GM12878 (cell line): ENCODE results near the gene ENTREP1. TPM values are rescaled to one million over a fixed set of nuclear protein-coding genes. Genes with fewer than 3 reads are reported as not detected.

Experiments
- ATAC-seq: fragments of 200-7000 bp; cut with Tn5 transposase; 3 replicates; pipeline ENCODE4 v1.9.1; 2020; ENCODE audit warnings: mild to moderate bottlenecking, moderate library complexity
- BruUV-seq: library from RNA; stranded (reverse); fragments of 400-500 nt; replicated peaks from 2 replicates; lab custom pipeline; 2021; lab: Mats Ljungman, UMichigan
- CTCF ChIA-PET: fragments of 300-600 bp; sonication (Branson Sonifier 250); formaldehyde crosslinking; extraction: SDS; loops from one replicate; lab custom pipeline; 2021; ENCODE audit warnings: inconsistent platforms; lab: Yijun Ruan, JAX
- POLR2A ChIA-PET: fragments of 350-600 bp; formaldehyde crosslinking; extraction: SDS; loops from one replicate; lab custom pipeline; 2021; ENCODE audit warnings: inconsistent platforms; lab: Charles Lee
- RAD21 ChIA-PET: fragments of 300-600 bp; sonication (Branson Sonifier 250); formaldehyde crosslinking; loops from one replicate; lab custom pipeline; 2023; ENCODE audit warnings: antibody characterized with exemption; ENCODE audit not compliant: unreplicated experiment; lab: Charles Lee
- SMC1A ChIA-PET: fragments of 300-600 bp; sonication (Branson Sonifier 250); formaldehyde crosslinking; loops from one replicate; lab custom pipeline; 2023; ENCODE audit not compliant: unreplicated experiment, uncharacterized antibody; lab: Charles Lee
- DNase-seq: peaks from one replicate; pipeline ENCODE4 v3.0.0-alpha.2; 2011; ENCODE audit warnings: low read depth, low spot score
- FAIRE-seq: peaks from 3 replicates; lab custom pipeline; 2011; peaks lifted over from hg19 to GRCh38; lab: Jason Lieb, UNC
- H2AFZ ChIP-seq: 2 replicates; pipeline ENCODE4 v1.6.0; 2011; ENCODE audit warnings: low read depth, low read length, control low read depth; ENCODE audit not compliant: control insufficient read depth
- H3K27ac ChIP-seq: 2 replicates; pipeline ENCODE4 v1.5.1; 2011; ENCODE audit warnings: control low read depth; ENCODE audit not compliant: control insufficient read depth, insufficient read depth
- H3K27me3 ChIP-seq, 2 experiments: replicated peaks in 1 of 2; 2 replicates each; pipeline versions ENCODE4 v1.6.0 to v1.6.1; 2011; ENCODE audit warnings: low read length in 1 of 2; ENCODE audit not compliant: control insufficient read depth in 2 of 2, insufficient read depth in 2 of 2
- H3K36me3 ChIP-seq, 2 experiments: 2 replicates each; pipeline ENCODE4 v1.5.1; 2011; ENCODE audit warnings: low read length in 1 of 2; ENCODE audit not compliant: control insufficient read depth in 2 of 2, insufficient read depth in 2 of 2
- H3K4me1 ChIP-seq: 2 replicates; pipeline ENCODE4 v1.6.1; 2011; ENCODE audit warnings: mild to moderate bottlenecking, low read length, moderate library complexity, mixed read lengths; ENCODE audit not compliant: control insufficient read depth, insufficient read depth
- H3K4me2 ChIP-seq: 2 replicates; pipeline ENCODE4 v1.6.0; 2011; ENCODE audit warnings: control low read depth; ENCODE audit not compliant: control insufficient read depth, insufficient read depth
- H3K4me3 ChIP-seq: fragments of 200-600 bp; sonication (generic); 2 replicates; pipeline ENCODE4 v1.5.1; 2016
- H3K79me2 ChIP-seq: 2 replicates; pipeline ENCODE4 v1.6.0; 2011; ENCODE audit warnings: low read length; ENCODE audit not compliant: control insufficient read depth, insufficient read depth
- H3K9ac ChIP-seq: 2 replicates; pipeline ENCODE4 v1.8.0; 2011; ENCODE audit warnings: low read length, control low read depth, mixed read lengths; ENCODE audit not compliant: control insufficient read depth, insufficient read depth
- H3K9me3 ChIP-seq: replicated peaks from 3 replicates; pipeline ENCODE4 v1.5.1; 2011; ENCODE audit warnings: mild to moderate bottlenecking, low read length; ENCODE audit not compliant: control insufficient read depth, insufficient read depth
- H4K20me1 ChIP-seq: 2 replicates; pipeline ENCODE4 v1.6.0; 2011; ENCODE audit not compliant: control insufficient read depth, insufficient read depth
- BACH1 ChIP-seq: fragments of 450-650 bp; IDR thresholded peaks from 2 replicates; pipeline ENCODE4 v1.6.1; 2017; ENCODE audit warnings: mild to moderate bottlenecking, borderline replicate concordance
- CBFB ChIP-seq: IDR thresholded peaks from 2 replicates; pipeline ENCODE4 v1.6.1; 2016; ENCODE audit warnings: antibody characterized with exemption, low read depth
- CHD4 ChIP-seq: fragments of 200-600 bp; sonication (generic); IDR thresholded peaks from 2 replicates; pipeline ENCODE4 v1.6.1; 2016; ENCODE audit warnings: mild to moderate bottlenecking
- CREB1 ChIP-seq: IDR thresholded peaks from 2 replicates; pipeline ENCODE4 v1.6.1; 2012; ENCODE audit warnings: low read depth, mild to moderate bottlenecking, inconsistent platforms
- MTA3 ChIP-seq: IDR thresholded peaks from 2 replicates; pipeline ENCODE4 v1.6.1; 2012; ENCODE audit warnings: low read length, inconsistent platforms, borderline replicate concordance
- NBN ChIP-seq: fragments of 450-650 bp; IDR thresholded peaks from 2 replicates; pipeline ENCODE4 v1.6.1; 2016
- SMARCA5 ChIP-seq: fragments of 450-650 bp; IDR thresholded peaks from 2 replicates; pipeline ENCODE4 v1.6.1; 2017; ENCODE audit warnings: mild to moderate bottlenecking
- SREBF2 ChIP-seq: IDR thresholded peaks from 2 replicates; pipeline ENCODE4 v1.6.1; 2012; ENCODE audit warnings: mild to moderate bottlenecking, low read length
- STAT3 ChIP-seq: IDR thresholded peaks from 2 replicates; pipeline ENCODE4 v1.6.1; 2011; ENCODE audit warnings: low read depth, low read length, improper control_type of control experiment
- TCF12 ChIP-seq: IDR thresholded peaks from 2 replicates; pipeline ENCODE4 v1.6.1; 2011; ENCODE audit warnings: low read depth, mild to moderate bottlenecking, low read length
- YBX1 ChIP-seq: fragments of 450-650 bp; IDR thresholded peaks from 2 replicates; pipeline ENCODE4 v1.6.1; 2016; ENCODE audit warnings: antibody characterized with exemption
- WGBS: methylation state at CpG from one replicate; pipeline ENCODE4 v1.1.6; 2016; ENCODE audit warnings: low lambda C conversion rate; ENCODE audit not compliant: insufficient replicate concordance, insufficient coverage; ENCODE audit errors: missing lambda C conversion rate; 5-methylcytosine and 5-hydroxymethylcytosine counted together
- in situ Hi-C: fragments of 300-500 bp; cut with MboI; formaldehyde crosslinking; loops from 9 replicates; pipeline ENCODE4 v1.14.3; 2018; ENCODE audit warnings: mixed read lengths
- intact Hi-C: fragments of 100-400 bp; cut with micrococcal nuclease; formaldehyde crosslinking; loops from one replicate; pipeline ENCODE4 v1.14.2; 2022; ENCODE audit not compliant: unreplicated experiment
- polyA plus RNA-seq, 11 experiments: library from polyadenylated mRNA; depleted of rRNA in 4 of 11; unstranded in 6 of 11; stranded (reverse) in 5 of 11; fragments of >200 nt; fragmentation: Nextera tagmentation in 4 of 11; fragmentation: Illumina TruSeq in 1 of 11; extraction: Ambion mirVana in 4 of 11; extraction: Trizol in 1 of 11; gene quantifications; 1 replicate in 1 of 11; 2 replicates in 10 of 11; pipeline versions ENCODE4 v1.2.1 to v1.2.3, GENCODE V29; 2011 to 2016; ENCODE audit warnings: inconsistent platforms in 2 of 11, missing spikeins in 2 of 11, low read depth in 1 of 11
- total RNA-seq, 4 experiments: library from RNA; depleted of rRNA in 3 of 4; stranded (reverse); fragments of >200 nt in 3 of 4; fragmentation: Illumina TruSeq in 1 of 4; extraction: Trizol in 1 of 4; gene quantifications; 2 replicates each; pipeline versions ENCODE4 v1.2.1 to v1.2.3, GENCODE V29; 2013 to 2021
- TF ChIP-seq, protein P1 (sequence below): IDR thresholded peaks from 2 replicates; pipeline ENCODE4 v1.6.1; 2011; ENCODE audit warnings: low read depth, low read length, improper control_type of control experiment, borderline replicate concordance

ENTREP1 gene
- total and polyA plus RNA-seq, 10 of the 15 experiments (the other 5 are each of a cell fraction or from before 2014, with no cell fraction given) = not detected

DNA sequence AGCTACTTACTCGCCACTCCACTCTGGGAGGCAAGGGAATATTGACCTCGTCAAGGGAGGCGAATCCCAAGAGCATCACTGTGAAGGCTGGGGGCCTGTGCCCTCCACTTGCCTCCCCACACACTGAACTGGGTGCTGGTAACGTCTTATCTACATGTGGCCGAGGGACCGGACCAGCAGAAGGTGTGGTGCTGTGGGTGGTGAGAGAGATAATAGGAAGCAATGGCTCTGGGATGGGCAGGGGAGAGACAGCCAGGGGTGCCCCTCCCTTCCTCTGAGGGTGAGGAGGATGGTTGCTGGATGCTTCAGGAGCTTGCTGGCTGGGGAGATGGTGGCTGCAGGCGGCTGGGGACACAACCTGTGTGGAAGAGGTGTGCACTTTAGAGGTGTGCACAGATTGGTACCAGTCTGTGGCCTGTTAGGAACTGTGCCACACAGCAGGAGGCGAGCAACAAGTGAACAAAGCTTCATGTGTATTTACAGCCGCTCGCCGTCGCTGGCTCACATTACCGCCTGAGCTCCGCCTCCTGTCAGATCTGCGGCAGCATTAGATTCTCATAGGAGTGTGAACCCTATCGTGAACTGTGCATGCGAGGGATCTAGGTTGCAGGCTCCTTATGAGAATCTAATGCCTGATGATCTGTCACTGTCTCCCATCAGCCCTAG, 100.3 kb downstream of the ENTREP1 start:
- Histone ChIP-seq H3K36me3 (no peaks in the 10 kb centered on the region), H2AFZ (no peak overlapping the region), H3K4me2 (no peak overlapping the region), H3K4me3 (no peak overlapping the region), H3K27me3 (peaks cover 0 to 3% of the 10 kb centered on the region in 2 experiments; a peak in 2 of 4 replicates), H3K79me2 (no peaks in the 10 kb centered on the region)
- no peak for ATAC-seq
- ChIA-PET POLR2A (no interaction called here), RAD21 (interaction anchor here (0.8 kb wide), 1 partner anchor 22 kb away, joined by 3 read pairs; no protein-coding TSS in a partner anchor), SMC1A (interaction anchor here (1.0 kb wide), 1 partner anchor 123 kb away, joined by 3 read pairs; no protein-coding TSS in a partner anchor)
- no TSS peak for BruUV-seq
- in situ Hi-C loops (loop anchor here (10.0 kb wide), 2 partner anchors 450 to 500 kb away; no protein-coding TSS in a partner anchor), intact Hi-C loops (no loop called here)
- 48% methylated on average over 16 of the region's 17 CpGs for WGBS
- TF ChIP-seq YBX1 (no peak), SREBF2 (no peak), SMARCA5 (no peak), NBN (no peak)
- TF ChIP-seq, all 136 proteins: peak for 0
- no peak for DNase-seq
- CTCF ChIA-PET = interaction anchor here (1.0 to 1.1 kb wide), 3 partner anchors 122 to 125 kb away, joined by 3 to 6 read pairs (median 5); no protein-coding TSS in a partner anchor
- Histone ChIP-seq H3K9me3 (no peaks in the 10 kb centered on the region), H4K20me1 (no peaks in the 10 kb centered on the region), H3K9ac (no peak overlapping the region), H3K4me1 (no peaks in the 10 kb centered on the region), H3K27ac (no peak overlapping the region)
- FAIRE-seq = no peak

DNA sequence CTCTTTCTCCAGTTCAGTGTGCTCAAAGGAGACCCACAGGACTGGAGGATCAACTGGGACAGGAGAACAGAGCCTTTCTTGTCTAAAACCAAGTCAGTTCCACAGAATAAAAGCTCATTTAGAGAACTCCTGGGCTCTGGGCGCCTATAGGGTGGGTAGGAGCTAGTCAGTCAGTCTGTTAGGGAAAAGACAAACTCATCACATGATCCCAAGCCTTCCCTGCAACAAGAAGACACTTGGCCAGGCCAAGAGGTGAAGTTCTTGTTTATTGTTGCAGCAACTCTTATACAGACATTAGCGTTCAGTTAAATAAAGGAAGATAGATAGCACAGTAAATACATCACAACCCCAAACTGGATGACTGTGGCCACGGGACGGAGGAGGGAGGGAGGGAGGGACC, 102.3 kb downstream of the ENTREP1 start:
- SMC1A ChIA-PET = no interaction called here
- BruUV-seq = no TSS peak
- CTCF ChIA-PET = no interaction called here
- Histone ChIP-seq H4K20me1 (no peaks in the 10 kb centered on the region), H3K4me1 (no peaks in the 10 kb centered on the region), H3K4me2 (no peak overlapping the region), H3K9me3 (no peaks in the 10 kb centered on the region), H2AFZ (no peak overlapping the region), H3K27ac (no peak overlapping the region), H3K27me3 (peaks cover 0 to 3% of the 10 kb centered on the region in 2 experiments; a peak in 2 of 4 replicates), H3K4me3 (no peak overlapping the region), H3K9ac (no peak overlapping the region), H3K79me2 (no peaks in the 10 kb centered on the region), H3K36me3 (no peaks in the 10 kb centered on the region)
- intact Hi-C loops (no loop called here), in situ Hi-C loops (loop anchor here (10.0 kb wide), 2 partner anchors 448 to 498 kb away; no protein-coding TSS in a partner anchor)
- POLR2A ChIA-PET = no interaction called here
- ATAC-seq (no peak), DNase-seq (no peak), FAIRE-seq (no peak)
- RAD21 ChIA-PET = no interaction called here
- 48% methylated on average over 4 of the region's 4 CpGs for WGBS
- TF ChIP-seq BACH1 (no peak), STAT3 (no peak), CBFB (no peak), MTA3 (no peak), TCF12 (no peak), CHD4 (no peak), CREB1 (no peak)
- TF ChIP-seq, protein P1, sequence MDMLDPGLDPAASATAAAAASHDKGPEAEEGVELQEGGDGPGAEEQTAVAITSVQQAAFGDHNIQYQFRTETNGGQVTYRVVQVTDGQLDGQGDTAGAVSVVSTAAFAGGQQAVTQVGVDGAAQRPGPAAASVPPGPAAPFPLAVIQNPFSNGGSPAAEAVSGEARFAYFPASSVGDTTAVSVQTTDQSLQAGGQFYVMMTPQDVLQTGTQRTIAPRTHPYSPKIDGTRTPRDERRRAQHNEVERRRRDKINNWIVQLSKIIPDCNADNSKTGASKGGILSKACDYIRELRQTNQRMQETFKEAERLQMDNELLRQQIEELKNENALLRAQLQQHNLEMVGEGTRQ = no peak
